Cardiac septum (tissue), 1 donor: ENCODE data around the gene LAMA3. TPM values are rescaled to one million over a fixed set of nuclear protein-coding genes. Genes with fewer than 3 reads are reported as not detected.
"Not testable (repeated sequence)": the region's sequence is repeated elsewhere in the genome, so short reads cannot be mapped to it uniquely, and the experiment has no call there.

ENCODE experiments used
- DNase-seq: peaks from one replicate; pipeline ENCODE4 v3.0.0-alpha.2; 2020; ENCODE audit warnings: low spot score
- intact Hi-C: fragments of 100-400 bp; cut with DNase I; formaldehyde crosslinking; loops from one replicate; pipeline ENCODE4 v1.14.0; 2022
- total RNA-seq: library from RNA; stranded (reverse); fragmentation: NEBNext Ultra II Directional; extraction: Animal tissue kit (Norgen Biotek cat#: 25700); gene quantifications from one replicate; pipeline ENCODE4 v1.2.1, GENCODE V29; 2021
- donor health status: DM: no; HTN: no; CAD: no.

The LAMA3 gene
- total RNA-seq, 1 donor from 2014 or later: 3.0 TPM

GRCh38 chr18:23701017-23701416 lies 11.8 kb downstream of the LAMA3 start:
- DNase-seq: no peak
- intact Hi-C loops: loop anchor here (1.0 kb wide), 1 partner anchor 79 kb away; no protein-coding TSS in a partner anchor

GRCh38 chr18:23701544-23702064 lies 12.4 kb downstream of the LAMA3 start:
- DNase-seq: no peak
- intact Hi-C loops: loop anchor here (1.0 kb wide), 1 partner anchor 79 kb away; no protein-coding TSS in a partner anchor

GRCh38 chr18:23702606-23703005 lies 13.4 kb downstream of the LAMA3 start:
- DNase-seq: no peak
- intact Hi-C loops: no loop called here

- intact Hi-C loops: no loop called here
- no peak for DNase-seq
Measured at GRCh38 chr18:23703057-23703986, 14.1 kb downstream of the LAMA3 start.

- intact Hi-C loops: no loop called here
- DNase-seq: no peak
Measured at GRCh38 chr18:23703987-23704384, 14.7 kb downstream of the LAMA3 start.

- intact Hi-C loops: no loop called here
- DNase-seq: no peak
Measured at GRCh38 chr18:23704806-23705205, 15.6 kb downstream of the LAMA3 start.

- intact Hi-C loops: no loop called here
- no peak for DNase-seq
Measured at GRCh38 chr18:23706971-23707640, 17.9 kb downstream of the LAMA3 start.

- intact Hi-C loops: no loop called here
- no peak for DNase-seq
Measured at GRCh38 chr18:23710068-23710527, 20.8 kb downstream of the LAMA3 start.

GRCh38 chr18:23710946-23711345 lies 21.7 kb downstream of the LAMA3 start:
- no peak for DNase-seq
- intact Hi-C loops: no loop called here

DNA sequence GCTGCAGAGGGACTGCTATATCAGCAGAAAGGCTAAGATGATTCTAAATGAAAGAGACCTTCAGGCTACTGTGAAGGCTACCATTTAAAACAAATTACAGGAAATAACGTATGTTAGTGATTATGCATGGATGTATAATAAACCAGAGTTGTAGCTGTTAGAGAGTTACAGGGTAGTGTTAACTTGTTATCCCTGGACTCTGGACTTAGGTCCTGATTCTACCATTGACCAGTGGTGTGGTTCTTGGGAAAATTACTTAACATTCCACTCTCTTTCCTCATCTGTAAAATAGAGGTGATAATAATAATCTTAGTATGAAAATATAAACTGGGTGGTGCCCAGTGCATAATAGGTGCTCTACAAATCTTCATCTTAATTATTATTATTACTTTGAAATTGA lies 22.2 kb downstream of the LAMA3 start:
- intact Hi-C loops: no loop called here

DNA sequence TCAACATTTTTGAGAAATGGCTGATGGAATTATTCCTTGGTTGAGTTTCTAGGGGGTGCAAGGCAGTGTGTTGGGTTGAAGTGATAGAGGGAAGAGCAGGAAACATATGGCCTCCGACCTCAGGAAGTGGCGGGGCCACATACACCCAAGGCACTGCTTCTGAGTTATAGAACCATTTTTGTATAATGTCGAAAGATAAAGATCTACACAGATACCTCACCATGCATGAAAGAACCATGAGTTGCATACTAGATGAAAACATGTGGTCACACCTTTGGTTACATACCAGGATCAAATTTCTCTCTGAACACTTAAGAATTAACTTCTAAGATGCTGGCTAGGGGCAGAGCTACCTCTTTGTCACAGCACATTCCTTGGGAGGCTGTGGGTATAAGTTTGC lies 23.2 kb downstream of the LAMA3 start:
- intact Hi-C loops: no loop called here

More for the DNA sequence above, 22.2 kb downstream of the LAMA3 start:
- no peak for DNase-seq

DNA sequence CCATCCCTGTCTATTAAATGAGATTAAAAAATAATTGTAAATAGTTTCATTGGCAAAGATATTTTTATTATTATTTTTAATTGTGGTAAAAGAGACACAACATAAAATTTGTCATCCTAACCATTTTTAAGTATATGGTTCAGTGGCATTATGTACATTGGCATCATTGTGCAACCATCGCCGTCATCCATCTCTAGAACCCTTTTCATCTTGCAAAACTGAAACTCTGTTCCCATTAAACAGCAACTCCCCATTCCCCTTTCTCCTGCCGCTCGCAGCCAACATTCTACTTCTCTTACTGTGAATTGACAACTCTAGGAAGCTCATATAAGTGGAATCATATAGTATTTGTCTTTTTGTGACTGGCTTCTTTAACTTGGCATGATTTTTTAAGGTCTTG lies 25.3 kb downstream of the LAMA3 start:
- intact Hi-C loops: no loop called here
- DNase-seq: no peak

More for the DNA sequence above, 23.2 kb downstream of the LAMA3 start:
- DNase-seq: no peak

- intact Hi-C loops, DNase-seq: not testable (repeated sequence)
Measured at GRCh38 chr18:23716079-23716478, 26.8 kb downstream of the LAMA3 start.

GRCh38 chr18:23716516-23716915 lies 27.3 kb downstream of the LAMA3 start:
- intact Hi-C loops: no loop called here
- DNase-seq: no peak

- DNase-seq: no peak
- intact Hi-C loops: no loop called here
Measured at GRCh38 chr18:23716966-23717365, 27.7 kb downstream of the LAMA3 start.

DNA sequence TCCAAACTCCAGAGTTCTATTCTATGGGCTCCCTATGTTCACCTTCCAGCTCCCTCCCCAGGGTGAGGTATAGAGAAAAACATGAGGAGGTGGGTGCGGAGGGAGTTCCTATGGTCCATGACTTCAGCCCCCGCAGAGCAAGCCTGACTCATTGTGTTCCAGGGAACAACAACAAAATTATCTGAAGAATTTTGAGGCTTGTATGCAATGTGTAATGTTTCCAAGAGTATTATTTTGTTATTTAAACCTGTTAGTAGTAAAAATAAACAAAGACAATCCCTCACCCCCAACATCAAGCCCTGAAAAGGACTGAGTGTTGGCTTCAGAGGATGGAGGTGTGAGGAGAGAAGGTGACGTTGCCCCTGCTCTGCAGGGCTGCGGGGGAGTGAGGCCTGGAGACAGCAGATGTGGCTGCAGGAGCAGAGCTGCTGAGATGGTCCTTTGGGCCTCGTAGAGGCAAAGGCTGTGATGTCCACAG lies 29.0 kb downstream of the LAMA3 start:
- DNase-seq: no peak
- intact Hi-C loops: no loop called here

GRCh38 chr18:23718731-23719130 lies 29.5 kb downstream of the LAMA3 start:
- DNase-seq: no peak
- intact Hi-C loops: no loop called here

DNA sequence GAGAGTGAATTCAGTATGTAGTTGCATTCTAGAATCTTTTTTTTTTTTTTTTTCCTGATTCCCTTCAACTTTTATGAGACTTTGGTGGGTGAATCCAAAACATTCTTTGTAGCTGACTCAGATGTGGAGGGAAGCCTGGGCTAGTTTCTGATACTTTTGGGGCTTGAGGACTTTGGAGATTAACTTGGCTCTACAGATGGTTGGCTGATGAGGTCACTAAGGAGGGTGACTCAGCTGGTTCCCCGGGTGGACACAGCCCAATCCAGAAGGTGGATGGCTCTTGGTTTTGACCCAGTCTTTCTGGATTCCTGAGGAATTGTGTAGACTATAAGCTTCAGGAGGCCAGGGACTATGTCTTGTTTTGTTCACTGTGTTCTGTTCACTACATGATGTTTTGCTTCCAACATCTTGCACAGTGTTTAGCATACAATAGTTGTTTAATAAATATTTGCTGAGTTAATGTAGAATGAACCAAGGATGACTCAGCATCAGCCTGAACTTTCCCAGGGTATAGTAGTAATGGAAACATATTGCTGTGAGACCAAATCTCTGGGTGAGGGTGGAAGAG lies 30.5 kb downstream of the LAMA3 start:
- no peak for DNase-seq
- intact Hi-C loops: no loop called here

GRCh38 chr18:23721696-23722480 lies 32.6 kb downstream of the LAMA3 start:
- intact Hi-C loops: no loop called here
- DNase-seq: no peak
